Ovary (tissue), 3 donors: Measurements from ENCODE around the gene GAL3ST2.

ENCODE experiments used
- POLR2A ChIP-seq: fragments of 450-650 bp; IDR thresholded peaks from one replicate; pipeline ENCODE4 v1.6.1; 2017; ENCODE audit warnings: antibody characterized with exemption, mild to moderate bottlenecking, moderate library complexity
- TF ChIP-seq, protein P1 (sequence below), 3 donors: fragments of 450-650 bp in 2 of 3; fragments of 200-600 bp in 1 of 3; IDR thresholded peaks; one replicate each; pipeline versions ENCODE4 v1.5.1 to v1.8.0; 2016 to 2022; ENCODE audit warnings: antibody characterized with exemption in 3 of 3, mild to moderate bottlenecking in 1 of 3
- donor health status: DM: no; HTN: no; CAD: no.

DNA sequence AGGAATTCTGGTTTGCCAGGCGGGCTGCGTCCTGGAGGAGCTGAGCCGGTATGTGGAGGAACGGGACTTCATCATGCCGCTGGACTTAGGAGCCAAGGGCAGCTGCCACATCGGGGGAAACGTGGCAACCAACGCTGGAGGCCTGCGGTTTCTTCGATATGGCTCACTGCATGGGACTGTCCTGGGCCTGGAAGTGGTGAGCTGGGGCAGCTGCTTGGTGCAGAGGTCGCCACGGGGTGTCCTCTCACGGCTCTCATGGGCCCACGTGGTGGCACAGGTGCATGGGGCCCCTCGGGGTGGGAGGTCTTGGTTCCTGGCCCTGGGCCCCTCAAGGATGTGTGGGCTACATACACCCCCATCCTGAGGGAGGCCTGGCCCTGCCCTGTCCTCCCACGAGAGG lies 33.0 kb upstream of the GAL3ST2 start:
- TF ChIP-seq, protein P1, sequence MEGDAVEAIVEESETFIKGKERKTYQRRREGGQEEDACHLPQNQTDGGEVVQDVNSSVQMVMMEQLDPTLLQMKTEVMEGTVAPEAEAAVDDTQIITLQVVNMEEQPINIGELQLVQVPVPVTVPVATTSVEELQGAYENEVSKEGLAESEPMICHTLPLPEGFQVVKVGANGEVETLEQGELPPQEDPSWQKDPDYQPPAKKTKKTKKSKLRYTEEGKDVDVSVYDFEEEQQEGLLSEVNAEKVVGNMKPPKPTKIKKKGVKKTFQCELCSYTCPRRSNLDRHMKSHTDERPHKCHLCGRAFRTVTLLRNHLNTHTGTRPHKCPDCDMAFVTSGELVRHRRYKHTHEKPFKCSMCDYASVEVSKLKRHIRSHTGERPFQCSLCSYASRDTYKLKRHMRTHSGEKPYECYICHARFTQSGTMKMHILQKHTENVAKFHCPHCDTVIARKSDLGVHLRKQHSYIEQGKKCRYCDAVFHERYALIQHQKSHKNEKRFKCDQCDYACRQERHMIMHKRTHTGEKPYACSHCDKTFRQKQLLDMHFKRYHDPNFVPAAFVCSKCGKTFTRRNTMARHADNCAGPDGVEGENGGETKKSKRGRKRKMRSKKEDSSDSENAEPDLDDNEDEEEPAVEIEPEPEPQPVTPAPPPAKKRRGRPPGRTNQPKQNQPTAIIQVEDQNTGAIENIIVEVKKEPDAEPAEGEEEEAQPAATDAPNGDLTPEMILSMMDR (IDR thresholded peaks at IDR 0.05): no peak
- no peak for TF ChIP-seq POLR2A
